Right lobe of liver (tissue), 6 donors: ENCODE results near the gene SEC63. TPM values are rescaled to one million over a fixed set of nuclear protein-coding genes. Genes with fewer than 3 reads are reported as not detected.
"Not testable (repeated sequence)": the region's sequence is repeated elsewhere in the genome, so short reads cannot be mapped to it uniquely, and the experiment has no call there.

Experiments
- ATAC-seq, 4 donors: fragments of 200-7000 bp; cut with Tn5 transposase; one replicate each; pipeline ENCODE4 v1.9.1; 2020; ENCODE audit warnings: mild to moderate bottlenecking in 4 of 4, moderate library complexity in 4 of 4
- DNase-seq, 3 donors: peaks; one replicate each; pipeline ENCODE4 v3.0.0-alpha.2; 2020
- H3K27ac ChIP-seq, 3 donors: fragments of 200-600 bp; one replicate each; pipeline ENCODE4 v1.8.0; 2022
- H3K27me3 ChIP-seq, 2 donors: fragments of 200-600 bp; one replicate each; pipeline ENCODE4 v1.8.0; 2022
- H3K36me3 ChIP-seq, 4 donors: fragments of 200-600 bp; sonication (generic) in 1 of 4; one replicate each; pipeline versions ENCODE4 v1.5.1 to v1.8.0; 2017 to 2022; ENCODE audit warnings: control low read depth in 1 of 4
- H3K4me1 ChIP-seq, 4 donors: fragments of 200-600 bp; sonication (generic) in 1 of 4; one replicate each; pipeline versions ENCODE4 v1.5.1 to v1.8.0; 2017 to 2022; ENCODE audit warnings: control low read depth in 1 of 4
- H3K4me3 ChIP-seq, 3 donors: fragments of 200-600 bp; one replicate each; pipeline ENCODE4 v1.8.0; 2022
- H3K9me3 ChIP-seq, 4 donors: fragments of 200-600 bp; sonication (generic) in 1 of 4; one replicate each; pipeline versions ENCODE4 v1.5.1 to v1.8.0; 2017 to 2022; ENCODE audit warnings: control low read depth in 1 of 4
- CTCF ChIP-seq, 4 donors: fragments of 200-600 bp in 3 of 4; fragments of 450-650 bp in 1 of 4; IDR thresholded peaks; one replicate each; pipeline versions ENCODE4 v1.5.1 to v1.8.0; 2016 to 2022; ENCODE audit warnings: antibody characterized with exemption in 4 of 4, mild to moderate bottlenecking in 2 of 4
- POLR2A ChIP-seq: fragments of 450-650 bp; IDR thresholded peaks from one replicate; pipeline ENCODE4 v1.6.1; 2017; ENCODE audit warnings: antibody characterized with exemption, mild to moderate bottlenecking
- WGBS: methylation state at CpG from one replicate; pipeline ENCODE4 v1.1.6; 2018; ENCODE audit warnings: low coverage, low lambda C conversion rate; ENCODE audit not compliant: insufficient coverage; ENCODE audit errors: missing lambda C conversion rate; 5-methylcytosine and 5-hydroxymethylcytosine counted together
- intact Hi-C, 2 donors: fragments of 100-400 bp; cut with DNase I; formaldehyde crosslinking; loops; one replicate each; pipeline versions ENCODE4 v1.11.2 to v1.14.1; 2022
- total RNA-seq, 6 experiments: library from RNA; depleted of rRNA in 2 of 6; stranded (reverse); fragments of >200 nt in 2 of 6; fragmentation: NEBNext Ultra II Directional in 3 of 6; extraction: Animal tissue kit (Norgen Biotek cat#: 25700) in 3 of 6; gene quantifications; one replicate each; pipeline versions ENCODE4 v1.1.0 to v1.2.4, GENCODE V29; 2016 to 2023
- donor health status: DM: no; HTN: yes; CAD: no.
- donor health status: DM: no; HTN: no; CAD: no.
- donor health status: DM: no; HTN: no; CAD: no.
- donor health status: DM: no; HTN: yes; CAD: no.
- donor health status: DM: no; HTN: yes; CAD: no.

SEC63 gene
- total RNA-seq, 6 experiments from 2014 or later = 22.7 to 81.9 (median 66.8) TPM

GRCh38 chr6:107866606-107867301, 91.3 kb downstream of the SEC63 start:
- 32% methylated on average over 10 of the region's 11 CpGs for WGBS
- H3K9me3 ChIP-seq = no peaks in the 10 kb centered on the region
- H3K36me3 ChIP-seq = peaks cover 0 to 15% (median 3%) of the 10 kb centered on the region in 4 donors
- no peak for DNase-seq
- no peak overlapping the region for H3K4me3 ChIP-seq
- TF ChIP-seq CTCF (IDR thresholded peaks at IDR 0.05) = peak; percentile 48 to 59 (median 56)
- TF ChIP-seq POLR2A = no peak
- H3K4me1 ChIP-seq = no peaks in the 10 kb centered on the region
- H3K27me3 ChIP-seq = no peaks in the 10 kb centered on the region
- intact Hi-C loops = no loop called here
- H3K27ac ChIP-seq = no peak overlapping the region
- ATAC-seq = peak; percentile 63 to 85 (median 73)

DNA sequence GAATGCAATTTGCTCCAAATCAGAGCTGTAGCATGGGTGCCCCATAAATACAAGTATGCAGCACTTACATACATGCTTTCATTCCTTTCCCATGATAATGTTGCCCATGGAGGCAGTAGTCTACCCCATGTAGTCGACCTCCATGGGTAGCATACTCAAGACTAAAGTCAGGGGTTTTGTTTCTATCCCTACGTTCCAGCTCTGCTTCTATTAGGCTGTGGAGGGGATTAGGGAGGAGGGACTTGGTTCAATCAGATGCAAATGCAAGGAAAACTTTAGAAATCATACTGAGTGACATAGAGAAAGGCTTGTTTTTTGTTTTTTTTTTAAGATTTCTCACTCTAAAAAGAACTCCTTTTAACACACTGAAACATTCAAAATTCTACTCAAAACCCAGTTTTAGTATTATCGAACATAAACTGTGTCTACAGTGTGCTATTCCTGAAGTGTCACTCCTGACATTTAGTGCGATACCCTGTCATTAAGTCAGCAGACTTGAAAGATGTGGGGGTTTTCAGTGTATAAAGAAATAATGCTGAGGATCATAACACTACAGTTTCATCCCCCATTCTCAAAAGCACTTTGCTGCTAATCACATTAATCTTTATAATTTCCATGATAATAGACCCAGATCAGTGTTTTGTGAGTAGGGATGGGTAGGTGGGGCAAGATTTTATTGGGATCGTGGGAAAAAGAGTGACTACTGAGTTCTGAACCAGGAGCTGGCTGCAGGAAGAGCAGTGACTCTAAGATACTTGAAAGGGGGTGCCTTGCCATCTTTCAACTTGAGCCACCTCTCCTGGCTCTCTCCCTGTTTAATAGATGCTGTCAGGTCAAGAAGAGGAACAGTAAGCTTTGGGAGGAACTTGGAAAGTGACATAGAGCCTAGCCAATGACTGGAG, 93.5 kb downstream of the SEC63 start:
- intact Hi-C loops = no loop called here
- ATAC-seq = no peak

GRCh38 chr6:107862383-107862782, 95.6 kb downstream of the SEC63 start:
- Histone ChIP-seq H3K4me1 (no peaks in the 10 kb centered on the region), H3K27ac (no peak overlapping the region), H3K4me3 (no peak overlapping the region), H3K27me3 (no peaks in the 10 kb centered on the region), H3K36me3 (no peaks in the 10 kb centered on the region), H3K9me3 (no peaks in the 10 kb centered on the region)
- intact Hi-C loops = no loop called here
- TF ChIP-seq POLR2A (no peak), CTCF (IDR thresholded peaks at IDR 0.05) (no peak)
- ATAC-seq (peak in 3 of 4 donors; percentile 38 to 75 (median 43)), DNase-seq (peak in 1 of 3 donors; percentile 51)

More for the DNA sequence above, 93.5 kb downstream of the SEC63 start:
- Histone ChIP-seq H3K4me3 (no peak overlapping the region), H3K27ac (no peak overlapping the region), H3K4me1 (no peaks in the 10 kb centered on the region), H3K27me3 (no peaks in the 10 kb centered on the region), H3K9me3 (no peaks in the 10 kb centered on the region), H3K36me3 (peaks cover 0 to 4% (median 0%) of the 10 kb centered on the region in 4 donors)
- no peak for DNase-seq
- TF ChIP-seq CTCF (IDR thresholded peaks at IDR 0.05) = no peak
- TF ChIP-seq POLR2A = no peak
- 77% methylated on average over 5 of the region's 5 CpGs for WGBS

DNA sequence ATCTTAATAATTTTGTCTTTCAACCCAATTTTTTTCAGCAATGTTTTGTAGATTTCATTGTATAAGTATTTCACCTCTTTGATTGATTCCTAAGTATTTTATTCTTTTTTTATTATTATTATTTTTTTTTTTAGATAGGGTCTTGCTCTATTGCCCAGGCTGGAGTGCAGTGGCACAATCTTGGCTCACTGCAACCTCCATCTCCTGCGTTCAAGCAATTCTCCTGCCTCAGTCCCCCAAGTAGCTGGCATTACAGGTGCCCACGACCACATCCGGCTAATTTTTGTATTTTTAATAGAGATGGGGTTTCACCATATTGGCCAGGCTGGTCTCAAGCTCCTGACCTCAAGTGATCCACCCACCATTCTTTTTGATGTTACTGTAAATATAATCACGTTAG, 97.0 kb downstream of the SEC63 start:
- H3K4me3 ChIP-seq, H3K4me1 ChIP-seq, H3K27ac ChIP-seq, intact Hi-C loops, H3K9me3 ChIP-seq, H3K27me3 ChIP-seq, DNase-seq, ATAC-seq, H3K36me3 ChIP-seq: not testable (repeated sequence)
- WGBS = 92% methylated on average over 4 of the region's 4 CpGs

- H3K4me1 ChIP-seq, H3K27ac ChIP-seq, ATAC-seq, H3K9me3 ChIP-seq, H3K4me3 ChIP-seq, DNase-seq, intact Hi-C loops, H3K36me3 ChIP-seq, H3K27me3 ChIP-seq: not testable (repeated sequence)
- no CpG with 5 or more reads among the region's 18 CpGs for WGBS
Measured at GRCh38 chr6:107860144-107860543, 97.9 kb downstream of the SEC63 start.
